ENCODE results near the gene FGFRL1.
"Not testable (repeated sequence)": the region's sequence is repeated elsewhere in the genome, so short reads cannot be mapped to it uniquely, and the experiment has no call there.

Gene FGFRL1

DNA sequence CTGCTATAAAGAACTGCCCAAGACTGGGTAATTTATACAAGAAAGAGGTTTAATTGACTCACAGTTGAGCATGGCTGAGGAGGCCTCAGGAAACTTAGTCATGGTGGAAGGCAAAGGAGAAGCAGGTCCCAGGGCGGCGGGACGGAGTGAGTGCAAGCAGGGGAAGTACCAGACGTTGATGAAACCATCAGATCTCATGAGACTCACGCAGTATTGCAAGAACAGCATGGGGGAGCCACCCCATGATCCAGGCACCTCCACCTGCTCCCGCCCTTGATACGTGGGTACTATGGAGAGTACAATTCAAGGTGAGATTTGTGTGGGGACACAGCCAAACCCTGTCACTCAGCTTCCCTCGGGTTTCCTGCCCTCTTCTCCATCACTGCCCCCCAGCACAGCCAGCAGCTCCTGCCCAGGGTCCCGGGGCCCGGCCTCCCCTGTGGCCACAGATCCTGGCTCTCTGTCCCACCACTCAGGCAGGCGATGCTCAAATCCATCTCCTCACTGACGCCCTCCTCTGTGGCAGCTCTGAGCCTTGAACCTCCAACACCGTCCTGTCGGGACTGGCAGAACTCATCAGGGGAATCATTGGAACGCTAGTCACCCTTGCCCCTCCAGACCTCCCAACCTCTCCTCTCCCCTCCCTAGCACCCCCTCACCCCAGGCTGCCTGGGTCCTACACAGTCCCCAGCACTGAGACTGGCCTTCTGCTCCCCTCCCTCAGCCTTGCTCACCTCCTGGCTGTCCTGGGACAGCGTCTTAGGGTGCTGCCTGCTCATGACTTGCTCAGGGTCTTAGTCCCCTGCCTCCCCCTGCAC lies 37.6 kb downstream of the FGFRL1 start:
- FAIRE-seq (no peak), DNase-seq (ENCODE audit: insufficient read length, low spot score) (no peak)

DNA sequence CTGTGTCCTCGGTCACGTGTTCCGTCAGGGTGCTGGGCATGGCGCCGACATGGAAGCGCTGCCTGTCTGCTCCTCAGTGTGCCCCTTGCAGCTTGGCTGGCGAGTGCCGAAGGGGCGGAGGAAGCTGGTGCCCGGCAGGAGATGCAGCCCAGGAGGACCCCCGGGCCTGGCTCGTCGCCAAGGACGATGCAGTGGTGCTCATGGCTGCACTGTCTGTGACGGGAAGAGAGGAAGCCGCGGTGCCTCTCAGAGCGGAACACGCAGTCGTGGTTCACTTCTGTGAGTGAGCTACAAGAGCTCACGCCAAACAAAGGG lies 38.1 kb downstream of the FGFRL1 start:
- no peak for DNase-seq (ENCODE audit: insufficient read length, low spot score)
- no peak for FAIRE-seq

DNA sequence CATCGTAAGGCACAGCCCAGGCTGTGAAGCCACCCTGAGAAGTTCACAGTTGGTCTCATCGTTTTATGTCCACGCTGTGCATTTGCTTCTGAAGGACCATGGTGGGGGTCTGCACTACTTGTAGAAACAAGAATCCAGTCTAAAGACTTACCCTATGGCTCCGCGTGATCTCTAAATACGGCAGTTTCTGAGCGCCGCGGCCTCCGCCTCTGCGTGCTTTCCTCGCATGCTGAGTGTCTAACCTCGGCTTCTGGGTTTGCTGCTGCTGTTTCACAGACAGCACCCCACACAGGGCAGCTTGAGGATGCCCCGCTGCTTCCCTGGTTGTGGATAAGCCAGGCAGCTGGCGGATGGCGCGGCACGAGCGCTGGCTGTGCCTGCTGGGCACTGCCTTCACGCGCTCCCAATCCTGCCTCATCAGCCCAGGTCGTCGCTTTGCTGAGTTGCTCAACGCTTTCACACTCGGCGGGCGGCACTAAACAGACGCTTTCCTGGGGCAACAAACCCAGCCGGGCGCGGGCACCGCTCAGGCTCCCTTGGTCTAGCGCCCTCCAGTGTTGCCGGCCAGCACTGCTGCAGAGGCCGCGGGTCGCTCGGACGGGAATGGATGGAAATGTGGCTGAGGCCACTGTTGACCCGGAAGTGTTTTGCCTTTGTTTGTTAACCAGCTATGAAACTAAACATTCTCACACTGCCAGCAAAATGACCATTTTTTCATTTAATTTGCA lies 39.2 kb downstream of the FGFRL1 start:
- no peak for DNase-seq (ENCODE audit: insufficient read length, low spot score)
- FAIRE-seq, result no peak

DNA sequence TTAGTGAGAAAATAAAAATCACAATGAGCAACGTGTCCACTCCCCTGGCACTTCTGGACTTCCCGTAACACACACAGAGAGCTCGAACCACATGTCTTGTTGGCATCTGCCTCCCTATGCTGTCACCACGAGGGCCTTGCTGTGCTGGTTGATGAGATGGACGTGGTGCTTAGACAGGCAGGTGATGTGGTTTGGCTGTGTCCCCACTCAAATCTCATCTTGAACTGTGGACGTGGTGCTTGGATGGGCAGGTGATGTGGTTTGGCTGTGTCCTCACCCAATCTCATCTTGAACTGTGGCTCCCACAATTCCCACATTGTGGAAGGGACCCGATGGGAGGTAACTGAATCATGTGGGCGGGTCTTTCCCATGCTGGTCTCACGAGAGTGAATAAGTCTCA lies 40.0 kb downstream of the FGFRL1 start:
- DNase-seq (ENCODE audit: insufficient read length, low spot score) (no peak), FAIRE-seq (no peak)

DNA sequence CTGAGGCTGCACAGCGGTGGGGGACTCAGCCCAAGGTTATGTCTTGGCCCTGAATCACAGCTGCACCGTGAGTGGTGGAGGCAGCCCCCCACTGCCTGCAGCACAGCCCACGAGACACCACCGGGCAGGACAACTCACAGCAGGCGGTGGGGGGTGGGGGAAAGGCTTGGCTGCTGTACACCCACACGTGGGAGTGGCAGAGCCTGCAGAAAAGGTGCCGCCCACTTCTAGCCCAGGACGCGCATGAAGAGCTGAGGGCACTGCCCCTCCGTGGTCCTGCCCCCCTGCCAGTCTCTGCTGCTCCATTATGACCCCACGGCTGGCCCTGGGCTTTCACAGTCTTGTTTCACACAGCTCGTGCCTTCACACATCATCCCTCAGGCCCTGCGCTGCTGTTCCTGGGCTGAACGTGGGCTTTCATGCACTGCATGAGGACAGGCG lies 40.8 kb downstream of the FGFRL1 start:
- no peak for FAIRE-seq

DNA sequence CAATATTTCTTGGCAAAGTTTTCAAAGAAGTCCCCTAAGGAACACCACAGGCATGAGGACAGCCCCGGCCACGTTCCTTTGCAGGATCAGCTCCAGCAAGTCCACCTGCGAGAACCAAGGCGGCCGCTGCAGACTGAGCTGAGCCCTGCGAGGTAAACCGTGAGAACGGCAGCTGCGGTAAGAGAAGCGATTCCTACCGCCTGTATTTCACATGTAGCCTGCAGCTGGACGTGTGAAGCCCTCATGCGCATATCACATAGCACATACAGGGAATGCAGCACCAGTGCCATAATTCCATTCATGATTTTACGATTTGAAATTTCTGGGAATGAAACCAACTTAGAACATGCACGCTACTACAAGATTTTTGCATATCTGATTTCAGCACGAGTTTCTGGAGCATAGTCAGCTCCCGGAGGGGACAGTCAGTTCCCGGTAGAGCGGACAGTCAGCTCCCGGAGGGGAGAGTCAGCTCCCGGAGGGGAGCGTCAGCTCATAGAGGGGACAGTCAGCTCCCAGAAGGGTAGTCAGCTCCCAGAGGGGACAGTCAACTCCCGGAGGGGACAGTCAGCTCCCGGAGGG lies 41.7 kb downstream of the FGFRL1 start:
- no peak for DNase-seq (ENCODE audit: insufficient read length, low spot score)
- no peak for FAIRE-seq

More for the DNA sequence above, 40.8 kb downstream of the FGFRL1 start:
- no peak for DNase-seq (ENCODE audit: insufficient read length, low spot score)

DNA sequence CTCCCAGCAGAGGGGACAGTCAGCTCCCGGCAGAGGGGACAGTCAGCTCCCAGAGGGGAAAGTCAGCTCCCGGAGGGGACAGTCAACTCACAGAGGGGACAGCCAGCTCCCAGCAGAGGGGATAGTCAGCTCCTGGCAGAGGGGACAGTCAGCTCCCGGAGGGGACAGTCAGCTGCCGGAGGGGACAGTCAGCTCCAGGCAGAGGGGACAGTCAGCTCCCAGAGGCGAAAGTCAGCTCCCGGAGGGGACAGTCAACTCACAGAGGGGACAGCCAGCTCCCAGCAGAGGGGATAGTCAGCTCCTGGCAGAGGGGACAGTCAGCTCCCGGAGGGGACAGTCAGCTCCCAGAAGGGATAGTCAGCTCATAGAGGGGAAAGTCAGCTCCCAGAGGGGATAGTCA lies 42.5 kb downstream of the FGFRL1 start:
- not testable (repeated sequence) for FAIRE-seq; DNase-seq (ENCODE audit: insufficient read length, low spot score)

DNA sequence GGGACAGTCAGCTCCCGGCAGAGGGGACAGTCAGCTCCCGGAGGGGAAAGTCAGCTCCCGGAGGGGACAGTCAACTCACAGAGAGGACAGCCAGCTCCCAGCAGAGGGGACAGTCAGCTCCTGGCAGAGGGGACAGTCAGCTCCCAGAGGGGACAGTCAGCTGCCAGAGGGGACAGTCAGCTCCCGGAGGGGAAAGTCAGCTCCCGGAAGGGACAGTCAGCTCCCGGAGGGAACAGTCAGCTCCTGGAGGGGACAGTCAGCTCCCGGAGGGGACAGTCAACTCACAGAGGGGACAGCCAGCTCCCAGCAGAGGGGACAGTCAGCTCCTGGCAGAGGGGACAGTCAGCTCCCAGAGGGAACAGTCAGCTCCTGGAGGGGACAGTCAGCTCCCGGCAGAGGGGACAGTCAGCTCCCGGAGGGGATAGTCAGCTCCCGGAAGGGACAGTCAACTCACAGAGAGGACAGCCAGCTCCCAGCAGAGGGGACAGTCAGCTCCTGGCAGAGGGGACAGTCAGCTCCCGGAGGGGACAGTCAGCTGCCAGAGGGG lies 43.3 kb downstream of the FGFRL1 start:
- FAIRE-seq; DNase-seq (ENCODE audit: insufficient read length, low spot score): not testable (repeated sequence)

DNA sequence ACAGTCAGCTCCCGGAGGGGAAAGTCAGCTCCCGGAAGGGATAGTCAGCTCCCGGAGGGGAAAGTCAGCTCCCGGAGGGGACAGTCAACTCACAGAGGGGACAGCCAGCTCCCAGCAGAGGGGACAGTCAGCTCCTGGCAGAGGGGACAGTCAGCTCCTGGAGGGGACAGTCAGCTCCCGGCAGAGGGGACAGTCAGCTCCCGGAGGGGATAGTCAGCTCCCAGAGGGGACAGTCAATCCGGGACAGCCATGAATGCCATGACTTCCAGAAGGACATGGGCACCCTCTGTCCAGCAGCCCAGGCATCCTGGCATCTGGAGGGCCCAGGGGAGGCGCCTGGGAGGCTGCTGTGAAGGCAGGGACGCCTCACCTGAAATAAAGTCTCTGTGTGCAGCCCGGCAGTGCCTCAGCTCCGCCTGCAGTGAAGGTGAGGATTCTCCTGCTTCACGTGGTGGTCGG lies 43.8 kb downstream of the FGFRL1 start:
- not testable (repeated sequence) for DNase-seq (ENCODE audit: insufficient read length, low spot score); FAIRE-seq

DNA sequence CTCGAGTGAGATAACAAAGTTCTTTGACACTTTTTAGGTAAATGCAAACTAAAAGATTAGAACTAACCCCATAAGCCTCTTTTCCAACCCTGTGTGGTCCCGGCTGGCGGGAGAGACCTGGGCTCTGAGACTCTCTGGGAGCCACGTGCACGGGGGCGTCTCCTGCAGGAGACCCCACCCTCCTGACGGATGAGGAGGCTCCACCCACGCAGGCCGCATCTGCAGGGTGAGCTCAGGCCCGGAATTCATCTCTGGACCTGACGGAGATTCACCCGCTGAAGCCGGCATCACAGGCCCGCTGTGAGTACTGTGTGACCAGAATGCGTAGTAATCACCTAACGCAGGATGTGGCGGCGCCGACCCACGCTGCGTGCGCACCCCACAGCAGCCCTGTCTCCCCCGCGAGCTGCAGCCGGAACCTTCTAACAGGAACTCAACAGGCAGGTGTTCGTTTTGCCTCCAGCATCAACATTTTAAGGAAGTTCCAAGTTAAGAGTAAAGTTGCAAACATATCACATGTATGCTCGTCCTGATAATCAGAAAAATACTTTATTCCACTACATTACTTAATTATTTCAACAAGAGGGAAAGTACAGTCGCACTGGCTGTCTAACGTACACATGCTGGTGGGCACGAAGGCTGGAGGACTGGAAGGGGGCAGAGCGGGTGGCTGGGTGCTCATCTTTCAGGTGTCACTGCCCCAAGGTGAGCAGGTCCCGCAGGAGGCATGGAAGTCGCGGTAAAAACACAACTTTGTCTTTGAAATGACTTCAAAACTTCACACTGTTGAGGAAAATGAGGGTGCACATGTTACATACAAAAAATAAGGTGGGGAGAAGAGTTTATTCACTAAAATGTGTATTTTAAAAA lies 44.5 kb downstream of the FGFRL1 start:
- DNase-seq (ENCODE audit: insufficient read length, low spot score) (peak; percentile 63), FAIRE-seq (peak; percentile 62)

DNA sequence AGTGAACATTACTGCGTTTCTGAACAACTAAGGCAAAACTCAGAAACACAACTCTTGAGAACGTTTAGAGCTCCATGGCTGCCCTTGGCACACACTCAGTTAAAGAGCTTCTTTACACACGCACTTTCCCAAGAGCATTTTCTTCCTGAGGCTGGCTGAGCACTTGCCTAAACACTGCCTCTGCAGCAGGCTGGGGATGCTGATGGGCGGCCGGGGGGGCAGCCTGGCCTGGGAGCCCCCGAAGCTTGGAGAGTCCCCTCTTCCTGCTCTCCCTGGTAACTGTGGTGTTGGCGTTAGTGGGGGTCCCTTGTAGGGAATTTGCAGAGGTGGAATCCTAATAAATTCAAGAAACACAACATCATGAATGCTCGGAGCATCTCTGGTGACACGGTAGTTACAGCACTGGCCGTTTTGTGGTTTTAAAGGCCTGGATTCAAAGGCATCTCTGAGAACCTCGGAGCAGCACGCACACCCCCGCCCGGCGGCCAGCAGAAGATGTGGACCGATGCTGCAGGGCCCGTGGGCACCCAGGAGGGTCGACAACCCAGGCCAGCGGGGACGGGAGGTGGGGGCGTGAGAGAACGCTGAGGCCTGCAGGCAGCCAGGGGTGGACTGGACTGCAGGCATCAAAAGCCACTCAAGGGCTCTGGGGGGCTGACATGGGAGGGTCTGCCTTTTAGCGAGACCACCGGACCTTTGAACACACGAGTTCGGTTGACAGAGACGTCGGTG lies 45.4 kb downstream of the FGFRL1 start:
- no peak for FAIRE-seq

DNA sequence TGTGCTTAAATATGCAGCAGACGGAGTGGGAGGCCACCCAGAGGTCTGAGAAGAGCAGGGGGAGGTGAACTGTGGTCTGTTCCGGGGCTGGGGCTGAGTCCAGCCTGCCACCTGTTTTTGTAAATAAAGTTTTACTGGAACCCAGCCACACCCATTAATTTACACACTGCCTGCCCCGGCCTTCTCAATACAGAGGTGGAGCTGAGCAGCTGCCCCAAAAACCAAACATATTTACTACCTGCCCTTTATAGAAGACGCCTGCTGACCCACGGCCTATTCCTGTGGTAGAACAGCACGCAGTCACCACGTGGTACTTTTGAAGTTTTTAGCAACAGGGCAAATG lies 45.9 kb downstream of the FGFRL1 start:
- DNase-seq (ENCODE audit: insufficient read length, low spot score), result no peak

More for the DNA sequence above, 45.4 kb downstream of the FGFRL1 start:
- DNase-seq (ENCODE audit: insufficient read length, low spot score), result no peak

DNA sequence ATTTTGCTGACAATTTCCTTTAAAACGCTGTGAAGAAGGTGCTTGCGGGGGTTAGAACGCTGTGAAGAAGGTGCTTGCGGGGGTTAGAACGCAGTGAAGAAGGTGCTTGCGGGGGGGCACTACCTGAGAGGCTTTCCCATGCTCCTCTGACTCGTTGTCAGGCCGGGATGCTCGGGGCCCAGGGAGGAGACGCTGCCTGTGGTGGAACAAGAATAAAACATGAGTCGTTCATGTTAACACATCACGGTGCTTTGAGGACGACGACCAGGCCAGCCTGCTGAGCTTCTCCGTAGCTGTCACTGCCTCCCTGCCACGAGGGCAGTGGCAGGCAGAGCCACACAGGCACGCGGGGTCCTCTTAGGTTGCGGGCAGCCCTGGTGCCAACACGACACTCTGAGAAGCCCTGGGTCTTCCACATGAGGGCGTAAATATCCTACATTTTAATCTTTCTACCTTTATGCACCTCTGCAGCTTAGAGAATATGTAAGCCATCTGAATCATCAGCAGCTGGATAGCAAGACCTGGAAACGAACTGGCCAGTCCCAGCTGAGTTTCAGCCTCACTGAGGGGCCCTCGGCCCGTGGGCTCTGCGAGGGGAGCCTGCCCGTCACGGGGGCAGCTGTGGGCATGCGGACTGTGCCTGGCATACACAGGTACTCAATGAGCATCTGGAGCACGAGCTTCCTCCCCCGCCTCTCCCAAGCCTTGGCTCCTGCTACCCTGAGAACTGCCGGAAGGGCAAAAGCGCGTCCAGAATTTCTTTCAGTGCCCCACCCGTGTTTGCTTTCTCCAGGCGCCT lies 47.0 kb downstream of the FGFRL1 start:
- no peak for FAIRE-seq

More for the DNA sequence above, 45.9 kb downstream of the FGFRL1 start:
- no peak for FAIRE-seq

DNA sequence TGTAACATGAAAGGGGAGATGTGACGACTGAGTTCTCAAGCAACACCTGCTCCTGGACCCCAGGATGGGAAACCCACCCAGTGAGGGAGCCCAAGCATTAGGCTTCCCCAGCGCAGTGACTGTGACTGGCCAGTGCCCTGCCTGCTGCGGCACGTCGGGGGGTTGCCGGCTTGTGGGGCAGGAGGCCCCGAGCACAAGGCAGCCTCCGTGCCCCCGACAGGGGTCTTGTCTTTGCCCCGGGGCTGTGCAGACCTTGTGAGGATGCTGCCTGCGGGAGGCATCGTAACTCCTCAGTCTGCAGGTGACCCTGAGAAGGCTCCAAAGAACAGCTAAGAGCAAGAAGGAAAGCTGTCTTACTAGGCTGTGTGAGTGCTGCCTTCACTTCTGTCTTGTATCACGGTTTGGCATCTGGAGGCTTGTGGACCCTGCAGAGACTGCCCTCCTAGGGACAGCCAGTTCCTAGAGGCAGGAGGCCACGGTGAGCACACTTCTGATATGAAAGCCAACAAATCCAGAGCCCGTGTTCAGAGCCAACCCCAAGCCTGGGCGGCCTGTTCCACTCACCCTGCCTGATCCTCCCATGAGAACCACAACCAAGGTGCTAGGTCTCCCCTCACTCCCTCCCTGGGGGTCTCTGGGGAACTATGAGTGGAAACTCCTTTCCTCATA lies 47.7 kb downstream of the FGFRL1 start:
- DNase-seq (ENCODE audit: insufficient read length, low spot score), result no peak
- FAIRE-seq, result no peak

More for the DNA sequence above, 47.0 kb downstream of the FGFRL1 start:
- DNase-seq (ENCODE audit: insufficient read length, low spot score), result no peak

DNA sequence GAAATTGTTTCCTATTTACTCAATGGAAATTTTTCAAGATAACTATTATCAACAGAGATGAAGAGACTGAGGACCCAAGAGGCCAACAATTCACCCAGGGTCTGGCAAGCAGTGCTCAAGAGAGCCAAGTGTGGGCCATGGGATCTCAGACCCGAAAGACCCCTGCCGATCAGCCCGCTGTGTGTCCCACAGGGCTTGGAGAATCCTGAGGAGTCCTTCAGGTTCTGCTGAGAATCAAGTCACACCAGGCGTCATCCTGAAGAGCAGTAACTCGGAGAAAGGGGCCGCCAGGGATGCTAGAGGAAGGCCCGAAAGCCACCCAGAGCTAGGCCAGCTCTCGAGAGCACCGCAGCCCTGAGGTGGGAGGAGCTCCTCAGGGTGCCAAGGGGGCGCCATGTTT lies 48.7 kb downstream of the FGFRL1 start:
- no peak for FAIRE-seq

DNA sequence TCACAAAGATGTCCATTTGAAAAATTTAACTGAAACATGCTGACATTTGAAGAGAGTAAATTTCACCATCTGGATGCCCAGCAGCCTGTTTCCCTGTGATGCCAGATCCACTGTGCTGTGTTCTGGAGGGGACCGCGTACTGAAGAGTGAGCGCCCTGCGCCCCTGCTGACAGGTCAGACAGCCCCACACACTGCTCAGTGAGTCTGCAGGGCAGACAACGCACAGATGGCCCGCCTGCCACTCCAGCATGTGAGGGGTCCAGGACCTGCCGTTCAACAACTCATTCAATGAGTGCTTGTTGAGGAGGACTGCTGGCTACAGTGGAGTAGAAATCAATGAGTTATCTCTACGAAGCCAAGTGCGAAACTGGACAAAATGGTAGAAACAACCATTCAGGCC lies 49.2 kb downstream of the FGFRL1 start:
- DNase-seq (ENCODE audit: insufficient read length, low spot score) (no peak), FAIRE-seq (no peak)

More for the DNA sequence above, 48.7 kb downstream of the FGFRL1 start:
- DNase-seq (ENCODE audit: insufficient read length, low spot score), result no peak

DNA sequence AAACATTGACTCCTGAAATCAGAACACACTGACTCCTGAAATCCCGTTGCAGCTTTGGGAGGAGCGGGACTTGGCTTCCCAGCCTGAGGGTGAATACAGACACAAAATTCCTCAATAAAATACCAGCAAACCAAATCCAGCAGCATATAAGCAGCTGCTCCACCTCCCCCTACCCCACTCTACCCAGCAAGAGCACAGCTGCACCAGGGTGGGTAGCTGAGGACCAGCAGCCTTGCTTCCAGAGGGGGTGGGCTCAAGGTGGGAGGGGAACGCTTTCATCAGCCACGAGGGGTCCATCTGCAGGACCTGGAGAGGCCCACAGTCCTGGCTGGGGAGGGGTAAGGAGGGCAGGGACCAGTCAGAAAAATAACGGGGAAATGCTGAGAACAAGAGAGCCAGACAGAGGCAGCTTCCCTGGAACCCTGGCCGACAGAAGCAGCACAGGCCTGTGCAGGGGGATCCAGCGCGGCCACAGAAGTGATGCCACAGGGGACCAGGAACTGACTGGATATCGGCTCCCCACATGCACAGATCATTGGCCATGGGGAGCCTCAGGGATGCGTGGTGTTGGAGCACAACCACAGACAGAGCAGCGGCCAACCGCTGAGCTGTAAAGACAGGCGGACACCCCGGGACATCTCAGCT lies 49.8 kb downstream of the FGFRL1 start:
- DNase-seq (ENCODE audit: insufficient read length, low spot score), result no peak

DNA sequence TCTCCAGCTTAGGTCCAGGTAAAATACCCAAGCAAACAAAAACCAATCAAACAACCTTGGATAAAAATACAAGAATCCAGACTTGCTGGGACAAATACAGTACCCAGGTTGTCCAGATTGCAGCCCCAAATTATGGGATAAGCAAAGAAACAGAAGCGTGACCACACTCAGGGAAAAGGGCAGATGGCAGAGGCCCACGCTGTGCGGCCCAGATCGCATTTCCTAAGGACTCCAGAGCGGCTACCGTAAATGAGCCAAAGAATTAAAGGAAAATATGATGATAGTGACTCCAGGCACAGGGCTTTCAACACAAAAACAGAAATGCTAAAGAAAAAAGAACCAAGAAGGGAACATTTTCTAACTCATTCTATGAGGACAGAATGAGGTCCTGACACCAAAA lies 50.3 kb downstream of the FGFRL1 start:
- no peak for FAIRE-seq
- no peak for DNase-seq (ENCODE audit: insufficient read length, low spot score)

More for the DNA sequence above, 49.8 kb downstream of the FGFRL1 start:
- no peak for FAIRE-seq

Data from GM19239 (cell line).